NCI-H446 (cell line): Measurements from ENCODE around the gene ITPR1.

Experiments used
- DNase-seq, 2 experiments: peaks; one replicate each; lab custom pipeline; 2025; lab: John Stamatoyannopoulos, UW

ITPR1 gene

GRCh38 chr3:4744405-4745234, 251.5 kb downstream of the ITPR1 start:
- DNase-seq: no peak

- no peak for DNase-seq
Measured at GRCh38 chr3:4745235-4745610, 252.1 kb downstream of the ITPR1 start.

- DNase-seq: no peak
Measured at GRCh38 chr3:4746241-4746958, 253.3 kb downstream of the ITPR1 start.

GRCh38 chr3:4748127-4748526, 255.0 kb downstream of the ITPR1 start:
- DNase-seq: no peak

- no peak for DNase-seq
Measured at GRCh38 chr3:4748701-4749378, 255.7 kb downstream of the ITPR1 start.

- no peak for DNase-seq
Measured at GRCh38 chr3:4749567-4750002, 256.4 kb downstream of the ITPR1 start.

GRCh38 chr3:4750306-4750968, 257.3 kb downstream of the ITPR1 start:
- no peak for DNase-seq

GRCh38 chr3:4751029-4751501, 257.9 kb downstream of the ITPR1 start:
- no peak for DNase-seq

GRCh38 chr3:4751502-4752101, 258.5 kb downstream of the ITPR1 start:
- no peak for DNase-seq

- DNase-seq: no peak
Measured at GRCh38 chr3:4752201-4753072, 259.3 kb downstream of the ITPR1 start.

GRCh38 chr3:4753073-4753691, 260.0 kb downstream of the ITPR1 start:
- DNase-seq: no peak

GRCh38 chr3:4754180-4755086, 261.3 kb downstream of the ITPR1 start:
- no peak for DNase-seq

GRCh38 chr3:4755566-4755965, 262.4 kb downstream of the ITPR1 start:
- DNase-seq: no peak

- no peak for DNase-seq
Measured at GRCh38 chr3:4756057-4756775, 263.1 kb downstream of the ITPR1 start.

GRCh38 chr3:4756855-4757574, 263.9 kb downstream of the ITPR1 start:
- DNase-seq: no peak

- DNase-seq: no peak
Measured at GRCh38 chr3:4757575-4758248, 264.6 kb downstream of the ITPR1 start.

- no peak for DNase-seq
Measured at GRCh38 chr3:4758249-4758860, 265.2 kb downstream of the ITPR1 start.
